Transverse colon (tissue), 3 donors: ENCODE data around the gene RTP3.

ENCODE experiments used
- POLR2A ChIP-seq: fragments of 450-650 bp; IDR thresholded peaks from one replicate; pipeline ENCODE4 v1.6.1; 2016; ENCODE audit warnings: antibody characterized with exemption, mild to moderate bottlenecking, moderate library complexity
- TF ChIP-seq, protein P1 (sequence below), 5 experiments: fragments of 200-600 bp in 3 of 5; fragments of 450-650 bp in 2 of 5; sonication (generic) in 3 of 5; IDR thresholded peaks; 1 replicate in 2 of 5; 2 replicates in 3 of 5; pipeline ENCODE4 v1.5.1; 2016 to 2017; ENCODE audit warnings: antibody characterized with exemption in 5 of 5, inconsistent platforms in 3 of 5, mild to moderate bottlenecking in 2 of 5, moderate library complexity in 1 of 5

DNA sequence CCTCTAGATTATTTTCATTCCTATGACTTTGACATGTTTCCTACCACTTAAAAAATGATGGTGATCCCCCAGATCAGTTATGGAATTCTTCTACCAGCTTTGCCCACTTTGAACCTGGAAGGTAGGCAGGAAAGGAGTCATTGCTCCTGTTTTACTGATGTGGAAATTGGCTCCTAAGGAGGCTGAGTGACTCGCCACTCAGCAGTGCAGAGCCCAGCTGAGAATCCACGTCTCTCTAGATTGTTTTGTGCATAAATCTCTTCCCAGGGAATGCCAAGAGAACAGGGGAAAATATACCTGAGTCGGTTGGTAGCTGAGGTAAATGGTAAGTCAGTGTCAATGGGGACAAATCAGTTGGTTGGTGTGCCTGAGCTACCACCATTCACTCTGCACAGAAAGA is 37.7 kb upstream of the RTP3 start:
- TF ChIP-seq, protein P1, sequence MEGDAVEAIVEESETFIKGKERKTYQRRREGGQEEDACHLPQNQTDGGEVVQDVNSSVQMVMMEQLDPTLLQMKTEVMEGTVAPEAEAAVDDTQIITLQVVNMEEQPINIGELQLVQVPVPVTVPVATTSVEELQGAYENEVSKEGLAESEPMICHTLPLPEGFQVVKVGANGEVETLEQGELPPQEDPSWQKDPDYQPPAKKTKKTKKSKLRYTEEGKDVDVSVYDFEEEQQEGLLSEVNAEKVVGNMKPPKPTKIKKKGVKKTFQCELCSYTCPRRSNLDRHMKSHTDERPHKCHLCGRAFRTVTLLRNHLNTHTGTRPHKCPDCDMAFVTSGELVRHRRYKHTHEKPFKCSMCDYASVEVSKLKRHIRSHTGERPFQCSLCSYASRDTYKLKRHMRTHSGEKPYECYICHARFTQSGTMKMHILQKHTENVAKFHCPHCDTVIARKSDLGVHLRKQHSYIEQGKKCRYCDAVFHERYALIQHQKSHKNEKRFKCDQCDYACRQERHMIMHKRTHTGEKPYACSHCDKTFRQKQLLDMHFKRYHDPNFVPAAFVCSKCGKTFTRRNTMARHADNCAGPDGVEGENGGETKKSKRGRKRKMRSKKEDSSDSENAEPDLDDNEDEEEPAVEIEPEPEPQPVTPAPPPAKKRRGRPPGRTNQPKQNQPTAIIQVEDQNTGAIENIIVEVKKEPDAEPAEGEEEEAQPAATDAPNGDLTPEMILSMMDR (IDR thresholded peaks at IDR 0.05): no peak
- TF ChIP-seq POLR2A: no peak
